CD4-positive, alpha-beta T cell treated with Interleukin-15 for 4 hours (primary cell): Measurements from ENCODE around the gene LLGL1.
"Not testable (repeated sequence)": the region's sequence is repeated elsewhere in the genome, so short reads cannot be mapped to it uniquely, and the experiment has no call there.

ENCODE experiments used
- DNase-seq: peaks from one replicate; pipeline ENCODE4 v3.0.0-alpha.2; 2020; ENCODE audit warnings: low spot score

LLGL1 gene

DNA sequence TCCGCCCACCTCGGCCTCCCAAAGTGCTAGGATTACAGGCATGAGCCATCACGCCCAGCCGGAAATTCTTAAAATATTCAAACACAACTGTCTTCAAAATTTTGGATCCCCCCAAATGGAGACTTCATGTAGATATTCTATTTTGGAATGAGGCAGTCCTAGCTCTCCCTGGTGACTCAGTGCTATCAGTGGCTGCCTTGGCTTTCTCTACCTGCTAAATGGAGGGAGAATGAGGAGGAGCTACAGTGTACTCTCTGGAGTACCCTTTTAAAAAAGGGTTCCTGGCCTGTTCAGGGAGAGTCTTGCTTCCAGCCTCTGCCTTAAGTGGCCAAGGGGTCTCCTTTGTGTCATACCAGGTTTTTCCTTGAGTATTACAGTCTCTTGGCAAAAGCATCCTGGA, 31.0 kb upstream of the LLGL1 start:
- no peak for DNase-seq

DNA sequence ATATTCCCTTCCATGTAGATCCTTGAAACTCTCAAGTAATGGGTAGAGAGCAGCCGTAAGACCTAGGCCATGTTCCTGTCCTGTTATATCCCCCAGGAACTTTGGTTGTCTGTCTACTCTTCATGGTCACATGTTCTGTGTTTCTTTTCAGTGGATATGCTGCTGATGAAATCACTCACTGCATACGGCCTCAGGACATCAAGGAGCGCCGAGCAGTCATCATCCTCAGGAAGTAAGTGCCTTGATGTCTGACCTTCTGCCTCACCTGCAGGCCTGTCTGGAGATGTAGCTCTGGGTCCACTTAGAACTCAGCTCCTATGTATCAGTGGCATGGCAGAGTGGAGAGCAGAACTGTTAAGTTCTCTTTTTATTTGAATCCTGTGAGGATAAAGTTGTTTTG, 30.6 kb upstream of the LLGL1 start:
- DNase-seq, result no peak

- DNase-seq, result no peak
Observed at GRCh38 chr17:18195246-18195645, 30.2 kb upstream of the LLGL1 start.

DNA sequence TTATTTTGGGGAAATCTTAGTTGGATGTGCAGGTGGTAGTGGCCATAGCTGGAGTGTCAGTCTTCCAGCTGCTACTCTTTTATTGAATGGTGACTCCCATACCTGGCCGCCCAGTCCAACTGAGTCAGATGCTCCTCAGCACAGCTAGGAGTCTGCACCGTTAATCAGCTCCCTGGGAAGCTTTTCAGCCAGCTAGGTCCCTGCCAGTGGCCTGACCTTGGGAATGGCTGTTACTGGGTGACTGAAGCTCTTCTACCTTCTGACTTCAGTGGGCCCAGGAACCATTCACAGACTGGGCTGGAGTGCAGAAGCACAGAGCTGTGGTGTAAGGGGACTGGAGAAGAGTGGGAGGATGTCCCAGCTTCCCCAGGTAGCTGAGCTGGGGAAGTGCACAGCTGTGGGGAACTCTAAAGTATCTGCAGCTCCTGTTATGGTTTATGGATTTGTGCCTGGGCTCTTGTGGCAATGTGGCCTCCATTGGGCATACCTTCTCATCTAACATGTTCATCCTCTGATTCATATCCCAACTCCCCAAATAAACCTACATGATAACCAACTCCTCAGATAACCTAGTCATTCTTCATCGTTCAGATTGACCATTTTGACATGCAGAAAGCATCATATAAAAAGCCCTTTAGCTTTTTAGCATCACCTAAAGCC, 27.8 kb upstream of the LLGL1 start:
- no peak for DNase-seq

DNA sequence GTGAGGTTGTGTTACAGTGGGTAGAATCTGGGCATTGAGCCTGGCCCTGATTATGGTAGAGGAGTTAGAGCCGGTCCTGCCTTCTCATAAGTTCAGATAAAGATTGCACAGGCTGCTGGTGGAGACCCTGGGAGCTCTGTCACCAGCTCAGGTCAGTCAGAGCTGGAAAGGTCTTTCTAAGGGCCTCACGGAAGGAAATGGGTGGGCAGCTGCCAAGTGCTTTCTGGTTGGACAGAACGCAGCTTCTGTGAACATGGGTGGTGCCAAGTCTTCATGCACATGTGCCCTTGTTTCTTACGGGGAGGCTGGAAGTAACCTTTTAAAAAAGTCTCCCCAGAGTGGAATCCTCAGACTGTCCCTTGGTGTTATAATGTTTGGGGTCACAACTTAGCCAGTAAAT, 26.9 kb upstream of the LLGL1 start:
- DNase-seq, result no peak

DNA sequence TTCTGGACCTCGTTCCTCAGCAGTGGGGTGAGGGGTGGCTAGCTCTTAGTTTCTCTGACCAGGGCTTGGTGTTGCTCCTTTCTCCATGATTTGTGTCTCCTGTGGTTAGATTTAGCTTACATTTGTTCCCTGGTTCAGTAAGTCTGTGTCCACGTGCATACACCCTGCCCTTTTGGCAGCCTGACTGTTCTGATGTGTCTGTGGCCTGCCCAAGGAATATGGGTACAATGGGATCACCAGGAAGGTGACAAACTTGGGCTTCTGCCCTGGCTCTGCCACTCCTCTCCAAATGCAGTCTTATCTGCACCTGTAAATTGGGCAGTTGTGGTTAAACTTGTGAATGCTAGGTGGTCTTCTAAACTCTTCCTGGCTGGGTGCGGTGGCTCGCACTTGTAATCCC, 24.3 kb upstream of the LLGL1 start:
- DNase-seq, result no peak

GRCh38 chr17:18203308-18203707, 22.1 kb upstream of the LLGL1 start:
- DNase-seq, result no peak

- DNase-seq, result no peak
Observed at GRCh38 chr17:18205861-18206260, 19.6 kb upstream of the LLGL1 start.

- DNase-seq, result no peak
Observed at GRCh38 chr17:18206962-18207361, 18.5 kb upstream of the LLGL1 start.

GRCh38 chr17:18208092-18208491, 17.3 kb upstream of the LLGL1 start:
- DNase-seq, result no peak

DNA sequence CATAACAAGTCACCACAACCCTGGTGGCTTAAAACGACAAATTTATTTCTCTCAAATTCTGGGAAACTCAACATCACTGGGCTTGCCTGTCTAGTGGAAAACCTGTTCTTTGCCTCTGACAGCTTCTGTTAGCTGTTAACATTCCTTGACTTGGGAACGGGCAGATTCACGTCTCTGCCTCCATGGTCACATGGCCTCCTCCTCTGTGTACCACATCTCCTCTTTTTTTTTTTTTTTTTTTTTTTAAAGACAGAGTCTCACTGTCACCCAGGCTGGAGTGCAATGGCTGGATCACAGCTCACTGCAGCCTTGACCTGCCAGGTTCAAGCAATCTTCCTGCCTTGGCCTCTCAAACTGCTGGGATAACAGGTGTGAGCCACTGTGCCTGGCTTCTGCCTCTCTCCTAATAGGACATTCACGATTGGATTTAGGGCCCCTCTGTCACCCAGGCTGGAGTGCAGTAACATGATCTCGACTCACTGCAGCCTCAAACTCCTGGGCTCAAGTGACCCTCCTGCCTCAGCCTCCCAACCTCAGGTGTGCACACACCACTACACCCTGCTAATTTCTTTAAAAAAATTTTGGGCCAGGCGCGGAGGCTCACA, 11.7 kb upstream of the LLGL1 start:
- DNase-seq, result no peak

GRCh38 chr17:18216906-18217305, 8.5 kb upstream of the LLGL1 start:
- DNase-seq, result not testable (repeated sequence)

- DNase-seq, result peak; percentile 74
Observed at GRCh38 chr17:18217412-18218015, 7.9 kb upstream of the LLGL1 start.

GRCh38 chr17:18218756-18219415, 6.5 kb upstream of the LLGL1 start:
- no peak for DNase-seq

DNA sequence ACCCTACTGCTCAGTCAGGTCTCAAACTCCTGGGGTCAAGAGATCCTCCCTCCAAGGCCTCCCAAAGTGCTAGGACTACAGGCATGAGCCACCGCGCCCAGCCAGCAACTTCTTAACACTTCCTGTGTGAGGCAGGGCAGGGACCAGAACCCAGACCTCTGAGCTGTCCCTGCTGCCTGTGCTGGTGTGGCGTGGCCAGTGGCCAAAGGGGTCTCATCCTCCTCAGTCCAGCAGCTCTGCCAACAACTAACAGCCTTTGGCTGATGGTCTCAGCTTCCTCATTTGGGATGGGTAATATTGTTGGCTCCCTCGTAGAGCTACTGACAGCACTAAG, 1.4 kb upstream of the LLGL1 start:
- no peak for DNase-seq

DNA sequence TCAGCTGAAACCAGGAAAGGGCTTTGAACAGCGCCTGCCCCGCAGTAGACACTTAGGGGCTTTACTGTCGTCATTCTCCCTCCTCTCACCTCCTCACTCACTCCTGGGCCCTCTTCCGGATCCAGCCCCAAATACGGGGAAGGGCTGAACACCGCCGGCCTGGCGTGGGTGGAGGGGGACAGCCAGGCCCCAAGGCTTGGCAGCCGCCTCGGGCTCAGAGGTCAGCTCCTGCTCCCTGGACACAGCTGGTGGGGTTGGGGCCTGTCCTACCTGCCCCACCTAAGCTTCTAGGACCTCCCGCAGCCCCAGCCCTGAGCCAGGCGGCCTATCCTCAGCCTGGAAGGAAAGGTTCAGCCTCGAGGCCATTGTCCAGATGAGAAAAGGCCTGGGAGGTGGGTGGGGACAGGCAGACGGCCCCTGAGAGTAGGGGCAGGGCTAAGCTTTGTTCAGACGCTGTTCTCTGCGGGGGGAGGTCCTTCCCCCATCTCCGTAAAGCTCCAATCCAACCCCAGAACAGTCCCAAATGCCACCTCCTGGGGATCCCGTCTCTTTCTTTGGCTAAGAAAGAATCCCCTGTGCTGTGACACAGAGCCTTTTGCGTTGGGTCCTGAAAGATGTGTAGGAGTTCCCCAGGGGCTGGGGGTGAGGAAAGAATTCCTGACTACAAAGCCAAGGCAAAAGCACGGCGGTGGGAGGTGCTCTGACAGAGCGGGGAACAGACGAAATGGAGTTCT, 881 bp upstream of the LLGL1 start:
- DNase-seq, result no peak

- DNase-seq, result no peak
Observed at GRCh38 chr17:18225642-18226283, 328 bp downstream of the LLGL1 start.

DNA sequence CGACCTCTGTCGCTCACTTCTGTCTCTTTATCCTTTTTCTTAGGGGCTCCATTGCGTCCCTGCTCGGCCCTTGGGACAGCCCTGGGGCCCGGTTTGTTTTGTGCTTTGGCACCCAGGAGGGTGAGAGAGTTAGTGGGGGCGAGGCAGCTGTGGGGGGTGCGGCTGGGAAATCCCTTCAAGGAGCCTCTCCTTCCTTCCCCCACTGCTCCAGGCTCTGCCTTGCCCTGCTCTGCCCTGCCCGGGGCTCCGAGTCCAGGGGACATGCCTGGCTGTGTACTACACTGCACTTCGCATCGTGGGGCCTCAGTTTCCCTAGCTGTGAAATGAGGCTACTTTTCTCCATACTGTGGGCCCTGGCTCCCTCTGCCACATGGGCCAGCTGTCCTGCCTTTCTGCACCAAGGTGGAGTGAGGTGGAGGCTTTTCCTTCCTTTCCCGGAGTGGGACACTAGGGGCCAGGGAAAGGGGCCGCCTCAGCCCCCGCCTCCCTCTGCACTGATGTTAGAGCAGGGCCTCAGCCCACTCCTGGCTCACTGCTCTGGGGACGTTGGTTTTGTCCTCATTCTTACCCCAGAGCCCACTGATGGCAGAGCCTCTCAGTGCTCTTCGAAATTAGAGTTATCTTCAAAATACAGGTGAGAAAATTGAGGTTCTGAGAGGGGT, 980 bp downstream of the LLGL1 start:
- DNase-seq, result no peak

DNA sequence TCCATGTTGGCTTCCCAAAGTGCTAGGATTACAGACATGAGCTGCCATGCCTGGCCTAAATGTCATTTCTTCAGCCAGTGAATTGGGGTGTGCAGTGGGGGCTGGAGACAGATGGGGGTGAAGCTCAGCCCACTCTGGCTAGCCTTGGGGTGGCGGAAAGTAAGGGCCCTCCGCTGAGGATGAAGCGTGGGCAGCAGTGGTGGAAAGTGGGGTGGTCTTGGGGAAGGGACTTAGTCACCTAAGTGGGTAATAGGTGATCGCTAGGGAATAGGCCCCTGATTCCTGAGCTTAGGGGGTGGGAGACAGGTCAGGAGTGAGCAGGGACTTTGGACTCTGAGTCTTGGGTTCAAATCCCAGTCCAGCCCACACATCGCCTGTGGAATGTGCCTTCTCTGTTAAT, 2.2 kb downstream of the LLGL1 start:
- DNase-seq, result no peak

GRCh38 chr17:18228176-18228682, 2.8 kb downstream of the LLGL1 start:
- no peak for DNase-seq

DNA sequence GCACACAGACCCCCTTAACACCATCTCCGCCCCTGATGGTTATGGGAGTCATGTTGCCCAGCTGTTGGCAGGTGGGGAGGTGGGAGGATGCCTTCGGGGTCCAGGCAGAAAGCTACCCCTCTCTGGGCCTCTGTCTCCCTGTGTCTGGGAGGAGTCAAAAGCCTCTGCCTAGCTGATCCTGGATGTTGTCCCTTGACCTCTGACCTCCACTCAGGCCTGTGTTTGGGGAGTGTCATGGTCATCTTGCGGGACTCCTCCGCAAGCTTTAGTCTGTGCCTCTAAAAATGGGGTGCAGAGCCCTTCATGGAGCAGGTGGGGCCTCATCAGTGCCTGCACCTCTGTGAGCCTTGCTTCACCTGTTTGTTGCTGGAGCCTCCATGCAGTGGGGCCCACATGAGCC, 3.8 kb downstream of the LLGL1 start:
- DNase-seq, result no peak
